ENCODE data around the gene IFNK. TPM values are rescaled to one million over a fixed set of nuclear protein-coding genes. Genes with fewer than 3 reads are reported as not detected.

Gene IFNK
- polyA plus RNA-seq, 1 experiment, result not detected

- CTCF ChIA-PET, result no interaction called here
- Histone ChIP-seq H3K4me3 (ENCODE audit: low read depth, low read length) (no peak overlapping the region), H3K27ac (ENCODE audit: low read depth, low read length) (no peak overlapping the region), H3K9me3 (ENCODE audit: control insufficient read depth, insufficient read depth, low read length) (no peaks in the 10 kb centered on the region), H3K27me3 (ENCODE audit: control insufficient read depth, insufficient read depth, low read length) (no peaks in the 10 kb centered on the region)
- POLR2A ChIA-PET, result no interaction called here
- no peak for TF ChIP-seq CTCF (IDR thresholded peaks at IDR 0.05; ENCODE audit: low read depth, low read length)
- DNase-seq (ENCODE audit: low read depth, low spot score), result no peak
These were observed 34.8 kb upstream of the IFNK start for GRCh38 chr9:27489087-27489876.

- CTCF ChIA-PET, result interaction anchor here (0.5 kb wide), 1 partner anchor 458 kb away, joined by 6 read pairs; no protein-coding TSS in a partner anchor
- no peak for TF ChIP-seq CTCF (IDR thresholded peaks at IDR 0.05; ENCODE audit: low read depth, low read length)
- Histone ChIP-seq H3K4me3 (ENCODE audit: low read depth, low read length) (no peak overlapping the region), H3K27ac (ENCODE audit: low read depth, low read length) (no peak overlapping the region), H3K9me3 (ENCODE audit: control insufficient read depth, insufficient read depth, low read length) (no peaks in the 10 kb centered on the region), H3K27me3 (ENCODE audit: control insufficient read depth, insufficient read depth, low read length) (no peaks in the 10 kb centered on the region)
- POLR2A ChIA-PET, result no interaction called here
- DNase-seq (ENCODE audit: low read depth, low spot score), result no peak
These were observed 32.9 kb upstream of the IFNK start for GRCh38 chr9:27491154-27491553.

GRCh38 chr9:27495480-27496134, 28.5 kb upstream of the IFNK start:
- no peak for DNase-seq (ENCODE audit: low read depth, low spot score)
- POLR2A ChIA-PET, result no interaction called here
- CTCF ChIA-PET, result no interaction called here
- Histone ChIP-seq H3K27me3 (ENCODE audit: control insufficient read depth, insufficient read depth, low read length) (peaks cover 2% of the 10 kb centered on the region), H3K9me3 (ENCODE audit: control insufficient read depth, insufficient read depth, low read length) (no peaks in the 10 kb centered on the region), H3K4me3 (ENCODE audit: low read depth, low read length) (no peak overlapping the region), H3K27ac (ENCODE audit: low read depth, low read length) (no peak overlapping the region)
- no peak for TF ChIP-seq CTCF (IDR thresholded peaks at IDR 0.05; ENCODE audit: low read depth, low read length)

GRCh38 chr9:27496135-27496504, 28.0 kb upstream of the IFNK start:
- TF ChIP-seq CTCF (IDR thresholded peaks at IDR 0.05; ENCODE audit: low read depth, low read length), result no peak

GRCh38 chr9:27497883-27498417, 26.1 kb upstream of the IFNK start:
- ChIA-PET CTCF (no interaction called here), POLR2A (no interaction called here)
- no peak for TF ChIP-seq CTCF (IDR thresholded peaks at IDR 0.05; ENCODE audit: low read depth, low read length)
- Histone ChIP-seq H3K9me3 (ENCODE audit: control insufficient read depth, insufficient read depth, low read length) (no peaks in the 10 kb centered on the region), H3K27ac (ENCODE audit: low read depth, low read length) (no peak overlapping the region), H3K4me3 (ENCODE audit: low read depth, low read length) (no peak overlapping the region), H3K27me3 (ENCODE audit: control insufficient read depth, insufficient read depth, low read length) (peaks cover 2% of the 10 kb centered on the region)
- DNase-seq (ENCODE audit: low read depth, low spot score), result no peak

More at GRCh38 chr9:27496135-27496504, 28.0 kb upstream of the IFNK start:
- no peak for DNase-seq (ENCODE audit: low read depth, low spot score)
- Histone ChIP-seq H3K9me3 (ENCODE audit: control insufficient read depth, insufficient read depth, low read length) (no peaks in the 10 kb centered on the region), H3K4me3 (ENCODE audit: low read depth, low read length) (no peak overlapping the region), H3K27ac (ENCODE audit: low read depth, low read length) (no peak overlapping the region), H3K27me3 (ENCODE audit: control insufficient read depth, insufficient read depth, low read length) (peaks cover 2% of the 10 kb centered on the region)
- ChIA-PET POLR2A (no interaction called here), CTCF (no interaction called here)

All from AG04450 (cell line).